Measurements from ENCODE around the gene PXT1. TPM values are rescaled to one million over a fixed set of nuclear protein-coding genes. Genes with fewer than 3 reads are reported as not detected.
"Not testable (repeated sequence)": the region's sequence is repeated elsewhere in the genome, so short reads cannot be mapped to it uniquely, and the experiment has no call there.

The PXT1 gene
- total RNA-seq, 1 donor from 2014 or later = not detected

GRCh38 chr6:36419310-36419709 lies 23.3 kb downstream of the PXT1 start:
- no peaks in the 10 kb centered on the region for H3K36me3 ChIP-seq (ENCODE audit: control insufficient read depth, insufficient read depth, low read length)
- no peak overlapping the region for H3K4me3 ChIP-seq (ENCODE audit: low read depth, low read length)
- DNase-seq (ENCODE audit: low read depth) = no peak
- TF ChIP-seq, protein P1, sequence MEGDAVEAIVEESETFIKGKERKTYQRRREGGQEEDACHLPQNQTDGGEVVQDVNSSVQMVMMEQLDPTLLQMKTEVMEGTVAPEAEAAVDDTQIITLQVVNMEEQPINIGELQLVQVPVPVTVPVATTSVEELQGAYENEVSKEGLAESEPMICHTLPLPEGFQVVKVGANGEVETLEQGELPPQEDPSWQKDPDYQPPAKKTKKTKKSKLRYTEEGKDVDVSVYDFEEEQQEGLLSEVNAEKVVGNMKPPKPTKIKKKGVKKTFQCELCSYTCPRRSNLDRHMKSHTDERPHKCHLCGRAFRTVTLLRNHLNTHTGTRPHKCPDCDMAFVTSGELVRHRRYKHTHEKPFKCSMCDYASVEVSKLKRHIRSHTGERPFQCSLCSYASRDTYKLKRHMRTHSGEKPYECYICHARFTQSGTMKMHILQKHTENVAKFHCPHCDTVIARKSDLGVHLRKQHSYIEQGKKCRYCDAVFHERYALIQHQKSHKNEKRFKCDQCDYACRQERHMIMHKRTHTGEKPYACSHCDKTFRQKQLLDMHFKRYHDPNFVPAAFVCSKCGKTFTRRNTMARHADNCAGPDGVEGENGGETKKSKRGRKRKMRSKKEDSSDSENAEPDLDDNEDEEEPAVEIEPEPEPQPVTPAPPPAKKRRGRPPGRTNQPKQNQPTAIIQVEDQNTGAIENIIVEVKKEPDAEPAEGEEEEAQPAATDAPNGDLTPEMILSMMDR (IDR thresholded peaks at IDR 0.05; ENCODE audit: insufficient read depth, low read length, poor library complexity, severe bottlenecking) = no peak
- no peaks in the 10 kb centered on the region for H3K27me3 ChIP-seq (ENCODE audit: control insufficient read depth, insufficient read depth, low read length)

GRCh38 chr6:36418558-36418957 lies 24.1 kb downstream of the PXT1 start:
- DNase-seq (ENCODE audit: low read depth) = no peak
- Histone ChIP-seq H3K4me3 (ENCODE audit: low read depth, low read length) (no peak overlapping the region), H3K27me3 (ENCODE audit: control insufficient read depth, insufficient read depth, low read length) (no peaks in the 10 kb centered on the region), H3K36me3 (ENCODE audit: control insufficient read depth, insufficient read depth, low read length) (no peaks in the 10 kb centered on the region)
- TF ChIP-seq, protein P1 (IDR thresholded peaks at IDR 0.05; ENCODE audit: insufficient read depth, low read length, poor library complexity, severe bottlenecking) = no peak

DNA sequence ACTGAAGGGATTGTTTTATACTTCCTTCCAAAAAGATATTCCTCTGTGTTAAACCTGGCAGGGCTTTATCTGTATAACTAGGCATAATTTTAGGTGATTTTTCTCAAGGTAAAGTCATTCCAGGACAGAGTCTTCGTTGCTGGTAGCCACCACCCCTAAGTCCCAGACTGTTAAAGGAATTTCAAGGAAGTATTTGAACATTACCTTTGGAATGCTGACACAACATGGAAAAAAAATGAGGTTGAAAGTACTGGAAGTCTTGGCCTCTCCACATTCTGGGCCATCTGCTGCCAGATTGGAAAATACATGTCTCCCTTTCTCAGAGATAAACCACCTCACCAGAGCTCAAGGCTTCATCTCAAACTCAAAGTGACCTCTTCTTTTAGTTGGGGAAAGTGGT lies 28.2 kb downstream of the PXT1 start:
- no peaks in the 10 kb centered on the region for H3K36me3 ChIP-seq (ENCODE audit: control insufficient read depth, insufficient read depth, low read length)
- H3K4me3 ChIP-seq (ENCODE audit: low read depth, low read length) = no peak overlapping the region
- TF ChIP-seq, protein P1 (IDR thresholded peaks at IDR 0.05; ENCODE audit: insufficient read depth, low read length, poor library complexity, severe bottlenecking) = no peak
- DNase-seq (ENCODE audit: low read depth) = no peak
- no peaks in the 10 kb centered on the region for H3K27me3 ChIP-seq (ENCODE audit: control insufficient read depth, insufficient read depth, low read length)

GRCh38 chr6:36413489-36414480 lies 28.9 kb downstream of the PXT1 start:
- Histone ChIP-seq H3K4me3 (ENCODE audit: low read depth, low read length) (no peak overlapping the region), H3K36me3 (ENCODE audit: control insufficient read depth, insufficient read depth, low read length) (no peaks in the 10 kb centered on the region), H3K27me3 (ENCODE audit: control insufficient read depth, insufficient read depth, low read length) (no peaks in the 10 kb centered on the region)
- DNase-seq (ENCODE audit: low read depth) = no peak
- TF ChIP-seq, protein P1 (IDR thresholded peaks at IDR 0.05; ENCODE audit: insufficient read depth, low read length, poor library complexity, severe bottlenecking) = no peak

GRCh38 chr6:36409718-36410117 lies 32.9 kb downstream of the PXT1 start:
- not testable (repeated sequence) for H3K4me3 ChIP-seq (ENCODE audit: low read depth, low read length); H3K36me3 ChIP-seq (ENCODE audit: control insufficient read depth, insufficient read depth, low read length); DNase-seq (ENCODE audit: low read depth); H3K27me3 ChIP-seq (ENCODE audit: control insufficient read depth, insufficient read depth, low read length)

DNA sequence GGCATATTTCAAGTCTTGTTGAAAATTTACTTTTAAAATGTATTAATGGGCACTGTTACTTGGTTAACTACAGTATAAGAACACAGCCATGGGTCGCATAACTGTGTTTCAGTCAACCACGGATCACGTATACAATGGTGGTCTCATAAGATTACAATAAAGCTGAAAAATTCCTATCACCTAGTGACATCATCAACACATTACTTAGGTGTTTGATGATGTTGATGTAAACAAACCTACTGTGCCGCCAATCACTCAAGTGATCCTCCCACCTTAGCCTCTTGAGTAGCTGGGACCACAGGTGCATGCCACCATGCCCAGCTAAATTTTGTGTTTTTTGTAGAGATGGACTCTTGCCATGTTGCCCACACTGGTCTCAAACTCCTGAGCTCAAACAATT lies 38.5 kb downstream of the PXT1 start:
- Histone ChIP-seq H3K4me3 (ENCODE audit: low read depth, low read length) (no peak overlapping the region), H3K27me3 (ENCODE audit: control insufficient read depth, insufficient read depth, low read length) (no peaks in the 10 kb centered on the region), H3K36me3 (ENCODE audit: control insufficient read depth, insufficient read depth, low read length) (no peaks in the 10 kb centered on the region)
- DNase-seq (ENCODE audit: low read depth) = no peak
- TF ChIP-seq, protein P1 (IDR thresholded peaks at IDR 0.05; ENCODE audit: insufficient read depth, low read length, poor library complexity, severe bottlenecking) = no peak

Data from kidney epithelial cell (primary cell).